Cardiac fibroblast (primary cell): ENCODE data around the gene SCRG1.

Experiments
- DNase-seq, 2 donors: peaks; one replicate each; pipeline versions ENCODE4 v3.0.0 to v3.0.0-alpha.2; 2010; ENCODE audit warnings: low read depth in 2 of 2
- H3K4me3 ChIP-seq, 2 donors: replicated peaks in 1 of 2; 1 replicate in 1 of 2; 2 replicates in 1 of 2; pipeline ENCODE4 v1.5.1; 2011; ENCODE audit warnings: low read depth in 2 of 2, low read length in 2 of 2, mild to moderate bottlenecking in 2 of 2, moderate library complexity in 1 of 2
- CTCF ChIP-seq: IDR thresholded peaks from one replicate; pipeline ENCODE4 v1.5.1; 2011; ENCODE audit warnings: low read depth, mild to moderate bottlenecking, low read length, inconsistent platforms

Gene SCRG1

GRCh38 chr4:173404296-173404865, 5.5 kb upstream of the SCRG1 start:
- TF ChIP-seq CTCF, result no peak
- H3K4me3 ChIP-seq, result no peak overlapping the region
- no peak for DNase-seq

DNA sequence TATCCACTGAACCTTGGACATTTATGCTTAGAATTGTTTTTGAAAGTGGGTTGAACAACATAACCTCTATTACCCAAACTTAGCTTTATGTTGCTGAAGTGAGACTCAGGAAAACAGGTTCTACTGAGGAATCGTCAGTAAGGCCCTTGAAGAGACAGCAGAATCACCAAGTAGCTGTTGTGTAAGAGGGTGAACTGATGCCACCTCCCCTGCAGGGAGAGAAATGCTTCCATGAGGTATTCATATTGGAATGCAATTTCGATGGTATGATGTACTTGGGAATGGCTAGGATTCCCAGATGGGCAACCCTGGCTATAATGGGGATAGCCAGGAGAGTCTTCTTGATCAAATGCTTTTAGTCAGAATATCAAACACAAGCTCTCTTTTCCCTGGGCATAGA, 4.1 kb upstream of the SCRG1 start:
- no peak overlapping the region for H3K4me3 ChIP-seq
- peak in 1 of 2 donors; percentile 33 for DNase-seq
- TF ChIP-seq CTCF, result no peak

GRCh38 chr4:173401063-173401462, 2.1 kb upstream of the SCRG1 start:
- no peak overlapping the region for H3K4me3 ChIP-seq
- no peak for DNase-seq
- no peak for TF ChIP-seq CTCF

- TF ChIP-seq CTCF, result no peak
- no peak overlapping the region for H3K4me3 ChIP-seq
- DNase-seq, result peak in 1 of 2 donors; percentile 16
These were observed 696 bp downstream of the SCRG1 start for GRCh38 chr4:173398220-173398619.

- DNase-seq, result no peak
- no peak for TF ChIP-seq CTCF
- no peak overlapping the region for H3K4me3 ChIP-seq
These were observed 1.3 kb downstream of the SCRG1 start for GRCh38 chr4:173397604-173398003.

DNA sequence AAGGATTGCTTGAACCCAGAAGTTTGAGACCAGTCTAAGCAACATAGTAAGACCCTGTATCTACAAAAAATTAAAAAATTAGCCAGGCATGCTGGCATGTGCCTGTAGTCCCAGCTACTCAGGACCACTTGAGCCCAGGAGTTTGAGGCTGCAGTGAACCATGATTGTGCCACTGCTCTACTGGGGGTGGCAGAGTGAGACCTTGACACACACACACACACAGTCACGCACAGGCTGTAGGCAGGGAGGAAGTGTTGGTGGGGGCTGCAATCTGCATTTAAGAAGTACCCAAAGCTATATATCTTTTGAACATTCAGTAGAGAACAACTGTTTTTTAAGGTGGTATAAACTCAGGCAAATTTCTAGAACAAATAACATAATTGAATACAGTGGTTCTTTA, 7.2 kb downstream of the SCRG1 start:
- TF ChIP-seq CTCF, result no peak
- no peak overlapping the region for H3K4me3 ChIP-seq
- no peak for DNase-seq

DNA sequence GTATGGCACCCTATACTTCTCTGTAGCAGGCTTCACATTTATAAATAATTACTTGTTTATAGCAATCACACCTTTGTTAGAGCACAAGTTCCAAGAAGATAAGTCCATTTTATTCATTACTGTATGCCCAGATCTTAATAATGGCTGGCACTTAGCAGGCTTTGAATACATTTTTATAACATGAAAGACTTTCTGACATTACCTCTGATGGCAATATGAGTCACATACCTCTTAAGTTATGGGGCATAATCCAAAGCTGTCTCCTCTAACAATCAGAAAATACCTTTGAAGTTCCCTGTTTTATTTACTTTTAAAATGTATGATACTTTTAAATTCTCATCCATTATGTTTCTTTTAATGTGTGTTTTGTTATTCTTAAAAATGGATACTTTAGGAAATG, 12.2 kb downstream of the SCRG1 start:
- TF ChIP-seq CTCF, result no peak
- no peak overlapping the region for H3K4me3 ChIP-seq
- no peak for DNase-seq
